Endodermal cell (in vitro differentiated cells): ENCODE measurements around the gene ORC5. TPM values are rescaled to one million over a fixed set of nuclear protein-coding genes. Genes with fewer than 3 reads are reported as not detected.

Source experiments
- DNase-seq: peaks from one replicate; pipeline ENCODE4 v3.0.0-alpha.2; 2017
- H3K27ac ChIP-seq: 2 replicates; pipeline ENCODE4 v1.5.1; 2013; ENCODE audit warnings: mild to moderate bottlenecking, low read depth, low read length, moderate library complexity
- H3K27me3 ChIP-seq: 2 replicates; pipeline ENCODE4 v1.6.1; 2013; ENCODE audit warnings: mild to moderate bottlenecking, low read length, moderate library complexity; ENCODE audit not compliant: insufficient read depth, control insufficient read depth, poor library complexity, severe bottlenecking
- H3K36me3 ChIP-seq: 2 replicates; pipeline ENCODE4 v1.7.0; 2013; ENCODE audit warnings: mild to moderate bottlenecking, low read length, moderate library complexity; ENCODE audit not compliant: control insufficient read depth, insufficient read depth
- H3K4me1 ChIP-seq: one replicate; pipeline ENCODE4 v1.7.0; 2013; ENCODE audit warnings: low read length; ENCODE audit not compliant: control insufficient read depth, insufficient read depth
- H3K4me3 ChIP-seq: 2 replicates; pipeline ENCODE4 v1.5.1; 2013; ENCODE audit warnings: mild to moderate bottlenecking, low read length, moderate library complexity
- H3K9ac ChIP-seq: 2 replicates; pipeline ENCODE4 v1.6.1; 2013; ENCODE audit warnings: mild to moderate bottlenecking, low read length, moderate library complexity; ENCODE audit not compliant: poor library complexity, severe bottlenecking; ENCODE audit errors: extremely low read depth
- H3K9me3 ChIP-seq: 2 replicates; pipeline ENCODE4 v1.6.1; 2013; ENCODE audit warnings: mild to moderate bottlenecking, low read length, moderate library complexity; ENCODE audit not compliant: control insufficient read depth
- H3K27ac Mint-ChIP-seq: 2 replicates; pipeline ENCODE4 v1.8.0; 2020; ENCODE audit warnings: mixed read lengths
- H3K27me3 Mint-ChIP-seq: 2 replicates; pipeline ENCODE4 v1.8.0; 2021; ENCODE audit warnings: mild to moderate bottlenecking, mixed read lengths; ENCODE audit not compliant: insufficient read depth
- H3K36me3 Mint-ChIP-seq: 2 replicates; pipeline ENCODE4 v1.8.0; 2020; ENCODE audit warnings: low read depth, mixed read lengths
- H3K4me1 Mint-ChIP-seq: 2 replicates; pipeline ENCODE4 v1.8.0; 2020; ENCODE audit warnings: mixed read lengths
- H3K4me3 Mint-ChIP-seq: 2 replicates; pipeline ENCODE4 v1.8.0; 2020; ENCODE audit warnings: mild to moderate bottlenecking, moderate library complexity, mixed read lengths
- H3K9me3 Mint-ChIP-seq: 2 replicates; pipeline ENCODE4 v1.8.0; 2020; ENCODE audit warnings: mild to moderate bottlenecking, mixed read lengths
- WGBS, 2 experiments: methylation state at CpG; one replicate each; pipeline versions ENCODE4 v1.1.5 to v1.1.7; 2013; ENCODE audit warnings: missing lambda C conversion rate in 2 of 2, mixed read lengths in 1 of 2; ENCODE audit not compliant: insufficient coverage in 1 of 2, insufficient read length in 1 of 2; 5-methylcytosine and 5-hydroxymethylcytosine counted together
- total RNA-seq, 2 donors: library from RNA; stranded (reverse); fragmentation: NEBNext Ultra II Directional in 1 of 2; extraction: Animal tissue kit (Norgen Biotek cat#: 25700) in 1 of 2; gene quantifications; 2 replicates in 1 of 2; 3 replicates in 1 of 2; pipeline ENCODE4 v1.2.1, GENCODE V29; 2021
- TF ChIP-seq, protein P1 (sequence below): fragments of 200-600 bp; sonication (generic); conservative IDR thresholded peaks from 2 replicates; pipeline ENCODE4 v1.5.0; 2021; ENCODE audit warnings: antibody characterized with exemption, mild to moderate bottlenecking

ORC5 gene
- total RNA-seq, 2 donors from 2014 or later, result 22.5 to 22.7 TPM

DNA sequence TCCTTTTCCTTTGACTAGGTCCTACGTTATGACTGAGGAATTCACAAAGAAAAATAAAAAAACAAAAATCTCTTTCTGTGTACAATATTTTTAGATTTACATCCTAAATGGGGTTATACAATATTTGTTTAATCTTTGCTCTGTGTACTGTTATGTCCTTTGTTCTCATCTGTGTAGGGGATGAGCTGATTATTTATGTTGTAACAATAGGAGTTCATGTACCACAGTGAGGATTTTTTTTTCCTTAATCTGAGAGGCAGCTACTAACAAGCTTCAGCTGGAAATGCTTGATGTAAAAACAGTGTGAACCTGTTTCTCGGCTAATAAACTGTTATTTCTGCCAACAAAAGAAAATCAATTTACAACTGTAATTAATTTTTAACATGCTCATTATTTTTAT lies 58.0 kb downstream of the ORC5 start:
- H3K4me3 ChIP-seq, result no peak overlapping the region
- no peak overlapping the region for H3K9ac ChIP-seq
- Mint-ChIP-seq H3K36me3 (peaks cover 19% of the 10 kb centered on the region), H3K4me1 (no peaks in the 10 kb centered on the region), H3K9me3 (no peaks in the 10 kb centered on the region), H3K27me3 (no peaks in the 10 kb centered on the region), H3K4me3 (no peak overlapping the region), H3K27ac (no peak overlapping the region)
- no peaks in the 10 kb centered on the region for H3K27me3 ChIP-seq
- peaks cover 10% of the 10 kb centered on the region for H3K36me3 ChIP-seq
- TF ChIP-seq, protein P1, sequence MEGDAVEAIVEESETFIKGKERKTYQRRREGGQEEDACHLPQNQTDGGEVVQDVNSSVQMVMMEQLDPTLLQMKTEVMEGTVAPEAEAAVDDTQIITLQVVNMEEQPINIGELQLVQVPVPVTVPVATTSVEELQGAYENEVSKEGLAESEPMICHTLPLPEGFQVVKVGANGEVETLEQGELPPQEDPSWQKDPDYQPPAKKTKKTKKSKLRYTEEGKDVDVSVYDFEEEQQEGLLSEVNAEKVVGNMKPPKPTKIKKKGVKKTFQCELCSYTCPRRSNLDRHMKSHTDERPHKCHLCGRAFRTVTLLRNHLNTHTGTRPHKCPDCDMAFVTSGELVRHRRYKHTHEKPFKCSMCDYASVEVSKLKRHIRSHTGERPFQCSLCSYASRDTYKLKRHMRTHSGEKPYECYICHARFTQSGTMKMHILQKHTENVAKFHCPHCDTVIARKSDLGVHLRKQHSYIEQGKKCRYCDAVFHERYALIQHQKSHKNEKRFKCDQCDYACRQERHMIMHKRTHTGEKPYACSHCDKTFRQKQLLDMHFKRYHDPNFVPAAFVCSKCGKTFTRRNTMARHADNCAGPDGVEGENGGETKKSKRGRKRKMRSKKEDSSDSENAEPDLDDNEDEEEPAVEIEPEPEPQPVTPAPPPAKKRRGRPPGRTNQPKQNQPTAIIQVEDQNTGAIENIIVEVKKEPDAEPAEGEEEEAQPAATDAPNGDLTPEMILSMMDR, result no peak
- no peaks in the 10 kb centered on the region for H3K9me3 ChIP-seq
- no peaks in the 10 kb centered on the region for H3K4me1 ChIP-seq
- WGBS, 2 experiments, result 92 to 100% methylated on average over 1 to 2 of the region's 2 CpGs
- no peak for DNase-seq
- no peak overlapping the region for H3K27ac ChIP-seq

DNA sequence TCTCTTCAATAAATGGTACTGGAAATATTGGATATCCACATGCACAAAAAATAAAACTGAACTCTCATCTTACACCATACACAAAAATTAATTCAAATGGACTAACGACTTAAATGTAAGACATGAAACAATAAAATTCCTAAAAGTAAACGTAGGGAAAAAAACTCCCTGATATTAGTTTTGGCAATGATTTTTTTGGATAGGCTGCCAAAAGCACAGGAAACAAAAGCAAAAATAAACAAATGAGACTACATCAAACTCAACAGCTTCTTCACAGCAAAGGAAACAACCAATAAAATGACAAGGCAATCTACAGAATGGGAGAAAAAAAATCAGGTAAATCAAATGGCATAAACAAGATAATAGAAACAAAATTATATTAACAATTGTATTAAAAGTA lies 65.7 kb downstream of the ORC5 start:
- H3K36me3 Mint-ChIP-seq, result peaks cover 21% of the 10 kb centered on the region
- H3K9me3 ChIP-seq, result no peaks in the 10 kb centered on the region
- H3K27me3 ChIP-seq, result no peaks in the 10 kb centered on the region
- no peak overlapping the region for H3K27ac Mint-ChIP-seq
- H3K27me3 Mint-ChIP-seq, result no peaks in the 10 kb centered on the region
- H3K9ac ChIP-seq, result no peak overlapping the region
- TF ChIP-seq, protein P1, result no peak
- no peaks in the 10 kb centered on the region for H3K9me3 Mint-ChIP-seq
- no peak for DNase-seq
- no peaks in the 10 kb centered on the region for H3K4me1 ChIP-seq
- 90% methylated on average over 2 of the region's 2 CpGs; no CpG with 5 or more reads in 1 of the 2 experiments for WGBS, 2 experiments
- H3K4me3 ChIP-seq, result no peak overlapping the region
- no peaks in the 10 kb centered on the region for H3K36me3 ChIP-seq
- no peak overlapping the region for H3K4me3 Mint-ChIP-seq
- no peaks in the 10 kb centered on the region for H3K4me1 Mint-ChIP-seq
- H3K27ac ChIP-seq, result no peak overlapping the region

DNA sequence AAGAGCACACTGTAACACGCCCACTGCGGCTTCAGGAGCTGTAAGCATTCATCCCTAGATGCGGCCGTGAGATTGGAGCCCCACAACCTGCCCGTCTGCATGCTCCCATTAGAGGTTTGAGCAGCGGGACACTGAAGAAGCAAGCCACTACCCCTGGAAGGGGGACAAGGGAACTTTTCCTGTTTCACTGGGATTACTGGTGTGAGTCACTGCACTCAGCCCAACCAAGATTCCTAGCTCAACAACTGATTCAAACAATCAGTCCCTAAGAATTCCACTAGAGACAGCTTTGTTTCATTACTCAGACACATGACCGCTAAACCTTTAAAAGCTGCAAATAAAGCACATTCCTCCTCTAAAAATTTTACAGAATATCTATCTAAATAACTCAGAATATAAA lies 69.8 kb downstream of the ORC5 start:
- H3K4me3 Mint-ChIP-seq, result no peak overlapping the region
- H3K9me3 ChIP-seq, result no peaks in the 10 kb centered on the region
- no peaks in the 10 kb centered on the region for H3K27me3 Mint-ChIP-seq
- peaks cover 27% of the 10 kb centered on the region for H3K36me3 ChIP-seq
- H3K36me3 Mint-ChIP-seq, result peaks cover 9% of the 10 kb centered on the region
- DNase-seq, result peak; percentile 58
- no peaks in the 10 kb centered on the region for H3K27me3 ChIP-seq
- no peaks in the 10 kb centered on the region for H3K4me1 Mint-ChIP-seq
- H3K9ac ChIP-seq, result no peak overlapping the region
- TF ChIP-seq, protein P1, result peak; percentile 25
- no peak overlapping the region for H3K27ac Mint-ChIP-seq
- no peak overlapping the region for H3K4me3 ChIP-seq
- no peaks in the 10 kb centered on the region for H3K9me3 Mint-ChIP-seq
- WGBS, 2 experiments, result 90 to 94% methylated on average over 5 to 7 of the region's 7 CpGs
- H3K4me1 ChIP-seq, result no peaks in the 10 kb centered on the region
- no peak overlapping the region for H3K27ac ChIP-seq
